Breast epithelium (tissue), 3 donors: ENCODE measurements around the gene LDLRAD4.

Source experiments
- POLR2AphosphoS5 ChIP-seq, 3 donors: sonication (generic); formaldehyde crosslinking; IDR thresholded peaks; one replicate each; pipeline ENCODE4 v1.6.1; 2017; ENCODE audit warnings: antibody characterized with exemption in 3 of 3
- TF ChIP-seq, protein P1 (sequence below), 3 donors: fragments of 450-650 bp; IDR thresholded peaks; one replicate each; pipeline ENCODE4 v1.5.1; 2016 to 2017; ENCODE audit warnings: antibody characterized with exemption in 3 of 3, mild to moderate bottlenecking in 3 of 3, moderate library complexity in 3 of 3

- TF ChIP-seq, protein P1, sequence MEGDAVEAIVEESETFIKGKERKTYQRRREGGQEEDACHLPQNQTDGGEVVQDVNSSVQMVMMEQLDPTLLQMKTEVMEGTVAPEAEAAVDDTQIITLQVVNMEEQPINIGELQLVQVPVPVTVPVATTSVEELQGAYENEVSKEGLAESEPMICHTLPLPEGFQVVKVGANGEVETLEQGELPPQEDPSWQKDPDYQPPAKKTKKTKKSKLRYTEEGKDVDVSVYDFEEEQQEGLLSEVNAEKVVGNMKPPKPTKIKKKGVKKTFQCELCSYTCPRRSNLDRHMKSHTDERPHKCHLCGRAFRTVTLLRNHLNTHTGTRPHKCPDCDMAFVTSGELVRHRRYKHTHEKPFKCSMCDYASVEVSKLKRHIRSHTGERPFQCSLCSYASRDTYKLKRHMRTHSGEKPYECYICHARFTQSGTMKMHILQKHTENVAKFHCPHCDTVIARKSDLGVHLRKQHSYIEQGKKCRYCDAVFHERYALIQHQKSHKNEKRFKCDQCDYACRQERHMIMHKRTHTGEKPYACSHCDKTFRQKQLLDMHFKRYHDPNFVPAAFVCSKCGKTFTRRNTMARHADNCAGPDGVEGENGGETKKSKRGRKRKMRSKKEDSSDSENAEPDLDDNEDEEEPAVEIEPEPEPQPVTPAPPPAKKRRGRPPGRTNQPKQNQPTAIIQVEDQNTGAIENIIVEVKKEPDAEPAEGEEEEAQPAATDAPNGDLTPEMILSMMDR (IDR thresholded peaks at IDR 0.05) = no peak
- TF ChIP-seq POLR2AphosphoS5 (IDR thresholded peaks at IDR 0.05) = no peak
Measured at GRCh38 chr18:13638719-13639595, 420.4 kb downstream of the LDLRAD4 start.
